ENCODE data around the gene NFATC2IP. TPM values are rescaled to one million over a fixed set of nuclear protein-coding genes. Genes with fewer than 3 reads are reported as not detected.

Gene NFATC2IP
- total and polyA plus RNA-seq, 2 of the 13 experiments (the other 11 are each of a cell fraction or from before 2014, with no cell fraction given) = 32.1 to 48.5 TPM

DNA sequence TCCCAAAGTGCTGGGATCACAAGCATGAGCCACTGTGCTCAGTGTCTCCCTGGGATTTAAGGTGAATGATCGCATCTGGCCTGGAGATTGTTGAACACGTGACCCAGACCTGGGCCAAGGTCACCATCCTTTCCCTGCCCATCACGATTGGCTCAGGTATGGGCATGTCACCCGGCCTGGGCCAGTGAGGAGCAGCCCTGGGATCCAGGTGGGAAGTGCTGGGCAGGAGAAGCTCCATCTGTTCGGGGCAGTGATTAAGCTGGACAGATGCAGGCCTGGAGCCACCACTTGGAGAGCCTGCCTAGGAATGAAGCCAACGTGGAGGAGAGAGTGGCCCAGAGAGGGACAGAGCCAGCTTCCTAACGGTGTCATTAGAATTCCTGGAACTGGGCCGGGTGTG, 41.0 kb downstream of the NFATC2IP start (continued):
- no peak for TF ChIP-seq ZNF3 (CRISPR knock-in tag; IDR thresholded peaks at IDR 0.05)
- TF ChIP-seq, protein P1, sequence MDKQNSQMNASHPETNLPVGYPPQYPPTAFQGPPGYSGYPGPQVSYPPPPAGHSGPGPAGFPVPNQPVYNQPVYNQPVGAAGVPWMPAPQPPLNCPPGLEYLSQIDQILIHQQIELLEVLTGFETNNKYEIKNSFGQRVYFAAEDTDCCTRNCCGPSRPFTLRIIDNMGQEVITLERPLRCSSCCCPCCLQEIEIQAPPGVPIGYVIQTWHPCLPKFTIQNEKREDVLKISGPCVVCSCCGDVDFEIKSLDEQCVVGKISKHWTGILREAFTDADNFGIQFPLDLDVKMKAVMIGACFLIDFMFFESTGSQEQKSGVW (CRISPR knock-in tag; IDR thresholded peaks at IDR 0.05; ENCODE audit: borderline replicate concordance) = no peak
- TF ChIP-seq MAFG (CRISPR knock-in tag; IDR thresholded peaks at IDR 0.05) = no peak
- TF ChIP-seq MZF1 (CRISPR knock-in tag; IDR thresholded peaks at IDR 0.05; ENCODE audit: borderline replicate concordance) = no peak
- TF ChIP-seq, protein P2, sequence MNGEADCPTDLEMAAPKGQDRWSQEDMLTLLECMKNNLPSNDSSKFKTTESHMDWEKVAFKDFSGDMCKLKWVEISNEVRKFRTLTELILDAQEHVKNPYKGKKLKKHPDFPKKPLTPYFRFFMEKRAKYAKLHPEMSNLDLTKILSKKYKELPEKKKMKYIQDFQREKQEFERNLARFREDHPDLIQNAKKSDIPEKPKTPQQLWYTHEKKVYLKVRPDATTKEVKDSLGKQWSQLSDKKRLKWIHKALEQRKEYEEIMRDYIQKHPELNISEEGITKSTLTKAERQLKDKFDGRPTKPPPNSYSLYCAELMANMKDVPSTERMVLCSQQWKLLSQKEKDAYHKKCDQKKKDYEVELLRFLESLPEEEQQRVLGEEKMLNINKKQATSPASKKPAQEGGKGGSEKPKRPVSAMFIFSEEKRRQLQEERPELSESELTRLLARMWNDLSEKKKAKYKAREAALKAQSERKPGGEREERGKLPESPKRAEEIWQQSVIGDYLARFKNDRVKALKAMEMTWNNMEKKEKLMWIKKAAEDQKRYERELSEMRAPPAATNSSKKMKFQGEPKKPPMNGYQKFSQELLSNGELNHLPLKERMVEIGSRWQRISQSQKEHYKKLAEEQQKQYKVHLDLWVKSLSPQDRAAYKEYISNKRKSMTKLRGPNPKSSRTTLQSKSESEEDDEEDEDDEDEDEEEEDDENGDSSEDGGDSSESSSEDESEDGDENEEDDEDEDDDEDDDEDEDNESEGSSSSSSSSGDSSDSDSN (CRISPR knock-in tag; IDR thresholded peaks at IDR 0.05) = no peak
- TF ChIP-seq ZNF563 (CRISPR knock-in tag; IDR thresholded peaks at IDR 0.05) = no peak
- peak; percentile 62 for TF ChIP-seq NFYB (CRISPR knock-in tag; IDR thresholded peaks at IDR 0.05)
- TF ChIP-seq NFE2 (CRISPR knock-in tag; IDR thresholded peaks at IDR 0.05) = no peak
- TF ChIP-seq, protein P3, sequence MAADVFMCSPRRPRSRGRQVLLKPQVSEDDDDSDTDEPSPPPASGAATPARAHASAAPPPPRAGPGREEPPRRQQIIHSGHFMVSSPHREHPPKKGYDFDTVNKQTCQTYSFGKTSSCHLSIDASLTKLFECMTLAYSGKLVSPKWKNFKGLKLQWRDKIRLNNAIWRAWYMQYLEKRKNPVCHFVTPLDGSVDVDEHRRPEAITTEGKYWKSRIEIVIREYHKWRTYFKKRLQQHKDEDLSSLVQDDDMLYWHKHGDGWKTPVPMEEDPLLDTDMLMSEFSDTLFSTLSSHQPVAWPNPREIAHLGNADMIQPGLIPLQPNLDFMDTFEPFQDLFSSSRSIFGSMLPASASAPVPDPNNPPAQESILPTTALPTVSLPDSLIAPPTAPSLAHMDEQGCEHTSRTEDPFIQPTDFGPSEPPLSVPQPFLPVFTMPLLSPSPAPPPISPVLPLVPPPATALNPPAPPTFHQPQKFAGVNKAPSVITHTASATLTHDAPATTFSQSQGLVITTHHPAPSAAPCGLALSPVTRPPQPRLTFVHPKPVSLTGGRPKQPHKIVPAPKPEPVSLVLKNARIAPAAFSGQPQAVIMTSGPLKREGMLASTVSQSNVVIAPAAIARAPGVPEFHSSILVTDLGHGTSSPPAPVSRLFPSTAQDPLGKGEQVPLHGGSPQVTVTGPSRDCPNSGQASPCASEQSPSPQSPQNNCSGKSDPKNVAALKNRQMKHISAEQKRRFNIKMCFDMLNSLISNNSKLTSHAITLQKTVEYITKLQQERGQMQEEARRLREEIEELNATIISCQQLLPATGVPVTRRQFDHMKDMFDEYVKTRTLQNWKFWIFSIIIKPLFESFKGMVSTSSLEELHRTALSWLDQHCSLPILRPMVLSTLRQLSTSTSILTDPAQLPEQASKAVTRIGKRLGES (CRISPR knock-in tag; IDR thresholded peaks at IDR 0.05; ENCODE audit: borderline replicate concordance) = no peak
- TF ChIP-seq, protein P4, sequence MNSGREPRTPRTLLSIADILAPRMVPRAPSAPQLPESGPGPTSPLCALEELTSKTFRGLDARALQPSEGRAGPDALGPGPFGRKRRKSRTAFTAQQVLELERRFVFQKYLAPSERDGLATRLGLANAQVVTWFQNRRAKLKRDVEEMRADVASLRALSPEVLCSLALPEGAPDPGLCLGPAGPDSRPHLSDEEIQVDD (CRISPR knock-in tag; IDR thresholded peaks at IDR 0.05; ENCODE audit: borderline replicate concordance) = no peak
- TF ChIP-seq ZNF768 (CRISPR knock-in tag; IDR thresholded peaks at IDR 0.05) = peak; percentile 31; the same call in 1 of the 2 replicates
- TF ChIP-seq, protein P5, sequence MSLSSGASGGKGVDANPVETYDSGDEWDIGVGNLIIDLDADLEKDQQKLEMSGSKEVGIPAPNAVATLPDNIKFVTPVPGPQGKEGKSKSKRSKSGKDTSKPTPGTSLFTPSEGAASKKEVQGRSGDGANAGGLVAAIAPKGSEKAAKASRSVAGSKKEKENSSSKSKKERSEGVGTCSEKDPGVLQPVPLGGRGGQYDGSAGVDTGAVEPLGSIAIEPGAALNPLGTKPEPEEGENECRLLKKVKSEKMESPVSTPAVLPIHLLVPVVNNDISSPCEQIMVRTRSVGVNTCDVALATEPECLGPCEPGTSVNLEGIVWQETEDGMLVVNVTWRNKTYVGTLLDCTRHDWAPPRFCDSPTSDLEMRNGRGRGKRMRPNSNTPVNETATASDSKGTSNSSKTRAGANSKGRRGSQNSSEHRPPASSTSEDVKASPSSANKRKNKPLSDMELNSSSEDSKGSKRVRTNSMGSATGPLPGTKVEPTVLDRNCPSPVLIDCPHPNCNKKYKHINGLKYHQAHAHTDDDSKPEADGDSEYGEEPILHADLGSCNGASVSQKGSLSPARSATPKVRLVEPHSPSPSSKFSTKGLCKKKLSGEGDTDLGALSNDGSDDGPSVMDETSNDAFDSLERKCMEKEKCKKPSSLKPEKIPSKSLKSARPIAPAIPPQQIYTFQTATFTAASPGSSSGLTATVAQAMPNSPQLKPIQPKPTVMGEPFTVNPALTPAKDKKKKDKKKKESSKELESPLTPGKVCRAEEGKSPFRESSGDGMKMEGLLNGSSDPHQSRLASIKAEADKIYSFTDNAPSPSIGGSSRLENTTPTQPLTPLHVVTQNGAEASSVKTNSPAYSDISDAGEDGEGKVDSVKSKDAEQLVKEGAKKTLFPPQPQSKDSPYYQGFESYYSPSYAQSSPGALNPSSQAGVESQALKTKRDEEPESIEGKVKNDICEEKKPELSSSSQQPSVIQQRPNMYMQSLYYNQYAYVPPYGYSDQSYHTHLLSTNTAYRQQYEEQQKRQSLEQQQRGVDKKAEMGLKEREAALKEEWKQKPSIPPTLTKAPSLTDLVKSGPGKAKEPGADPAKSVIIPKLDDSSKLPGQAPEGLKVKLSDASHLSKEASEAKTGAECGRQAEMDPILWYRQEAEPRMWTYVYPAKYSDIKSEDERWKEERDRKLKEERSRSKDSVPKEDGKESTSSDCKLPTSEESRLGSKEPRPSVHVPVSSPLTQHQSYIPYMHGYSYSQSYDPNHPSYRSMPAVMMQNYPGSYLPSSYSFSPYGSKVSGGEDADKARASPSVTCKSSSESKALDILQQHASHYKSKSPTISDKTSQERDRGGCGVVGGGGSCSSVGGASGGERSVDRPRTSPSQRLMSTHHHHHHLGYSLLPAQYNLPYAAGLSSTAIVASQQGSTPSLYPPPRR (CRISPR knock-in tag; IDR thresholded peaks at IDR 0.05; ENCODE audit: borderline replicate concordance) = no peak
- 0 out of 2 replicates have a peak, but pooled peaks have one; percentile 31 for TF ChIP-seq KDM2A (CRISPR knock-in tag; IDR thresholded peaks at IDR 0.05; ENCODE audit: borderline replicate concordance, low read depth)
- TF ChIP-seq SRF (IDR thresholded peaks at IDR 0.05; ENCODE audit: low read depth, low read length) = no peak
- TF ChIP-seq NFYC (CRISPR knock-in tag; IDR thresholded peaks at IDR 0.05) = peak; percentile 63
- TF ChIP-seq TMF1 (CRISPR knock-in tag; IDR thresholded peaks at IDR 0.05; ENCODE audit: low read depth) = no peak
- no peak for TF ChIP-seq EP300 (IDR thresholded peaks at IDR 0.05; ENCODE audit: low read depth in 2 of 2, low read length in 2 of 2)
- TF ChIP-seq EP300 (CRISPR knock-in tag; IDR thresholded peaks at IDR 0.05; ENCODE audit: borderline replicate concordance) = no peak

All from HepG2 (cell line).